MCF 10A (cell line): ENCODE data around the gene LY6G6C. TPM values are rescaled to one million over a fixed set of nuclear protein-coding genes. Genes with fewer than 3 reads are reported as not detected.
A peak's percentile ranks its signal among the peaks of the same experiment; 100 is the strongest.

Source experiments
- BruUV-seq: library from RNA; stranded (reverse); fragments of 400-500 nt; replicated peaks from 2 replicates; lab custom pipeline; 2021; lab: Mats Ljungman, UMichigan
- CTCF ChIA-PET: fragments of 300-600 bp; sonication (Branson Sonifier 250); formaldehyde crosslinking; extraction: SDS; loops from one replicate; lab custom pipeline; 2021; ENCODE audit warnings: antibody characterized with exemption, inconsistent platforms; lab: Yijun Ruan, JAX
- POLR2A ChIA-PET: fragments of 300-600, 350-650 bp; sonication (Branson Sonifier 250); formaldehyde crosslinking; extraction: SDS; loops from one replicate; lab custom pipeline; 2020; ENCODE audit warnings: antibody characterized with exemption, inconsistent platforms; lab: Yijun Ruan, JAX
- DNase-seq: peaks from one replicate; pipeline ENCODE4 v3.0.0-alpha.2; 2018; ENCODE audit not compliant: unreplicated experiment
- H3K27ac Mint-ChIP-seq: one replicate; pipeline ENCODE4 v1.8.0; 2022; ENCODE audit warnings: mild to moderate bottlenecking, low read depth, mixed read lengths; ENCODE audit not compliant: unreplicated experiment
- H3K27me3 Mint-ChIP-seq: one replicate; pipeline ENCODE4 v1.8.0; 2022; ENCODE audit warnings: mixed read lengths; ENCODE audit not compliant: insufficient read depth, unreplicated experiment
- H3K36me3 Mint-ChIP-seq: one replicate; pipeline ENCODE4 v1.8.0; 2022; ENCODE audit warnings: mild to moderate bottlenecking, moderate library complexity, mixed read lengths; ENCODE audit not compliant: insufficient read depth, unreplicated experiment
- H3K4me1 Mint-ChIP-seq: one replicate; pipeline ENCODE4 v1.8.0; 2022; ENCODE audit warnings: mixed read lengths; ENCODE audit not compliant: insufficient read depth, unreplicated experiment
- H3K4me3 Mint-ChIP-seq: one replicate; pipeline ENCODE4 v1.8.0; 2022; ENCODE audit warnings: mild to moderate bottlenecking, moderate library complexity, mixed read lengths; ENCODE audit not compliant: unreplicated experiment
- H3K9me3 Mint-ChIP-seq: one replicate; pipeline ENCODE4 v1.8.0; 2022; ENCODE audit warnings: mixed read lengths; ENCODE audit not compliant: unreplicated experiment
- intact Hi-C: fragments of 100-400 bp; cut with micrococcal nuclease; formaldehyde crosslinking; loops from 2 replicates; pipeline ENCODE4 v1.14.1; 2022
- total RNA-seq: library from RNA; stranded (reverse); gene quantifications from 2 replicates; pipeline ENCODE4 v1.2.3, GENCODE V29; 2022
- TF ChIP-seq, protein P1 (sequence below): fragments of 200-600 bp; IDR thresholded peaks from one replicate; pipeline ENCODE4 v1.8.0; 2022; ENCODE audit warnings: antibody characterized with exemption, mild to moderate bottlenecking; ENCODE audit not compliant: unreplicated experiment

LY6G6C gene
- total RNA-seq, 1 experiment from 2014 or later, result not detected

DNA sequence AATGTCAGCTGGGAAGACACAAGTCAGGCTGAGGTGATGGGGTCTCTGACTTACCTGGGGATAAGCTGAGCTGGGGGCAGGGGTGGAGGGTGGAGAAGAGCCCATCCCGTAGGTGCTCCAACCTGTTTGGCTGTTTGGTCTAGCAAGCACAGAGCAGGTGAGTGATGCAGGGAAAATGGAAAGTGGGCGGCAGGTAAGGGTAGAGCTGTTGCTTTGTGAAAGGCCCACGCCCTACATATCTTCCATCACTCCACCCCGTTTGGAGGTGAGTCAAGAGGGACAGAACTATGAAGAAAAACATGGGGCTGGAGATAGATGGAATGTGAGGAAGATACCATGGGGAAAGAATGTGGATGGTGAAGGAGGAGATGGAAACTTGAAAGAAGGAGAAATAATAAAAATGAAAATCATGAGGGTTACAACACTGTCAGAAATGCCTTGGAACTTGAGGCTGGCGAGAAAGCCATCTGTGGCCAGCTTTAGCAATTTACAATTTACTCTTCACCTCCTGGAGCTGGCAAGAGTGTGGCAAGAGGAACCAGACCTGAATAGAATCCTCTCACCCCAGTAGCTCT is 1.3 kb downstream of the LY6G6C start:
- intact Hi-C loops, result no loop called here
- CTCF ChIA-PET, result interaction anchor here (0.8 to 1.2 kb wide), 3 partner anchors 9 to 232 kb away, joined by 3 read pairs; partner anchors contain the start of gene ABHD16A
- DNase-seq, result no peak

GRCh38 chr6:31719001-31719400 is 2.5 kb downstream of the LY6G6C start:
- Mint-ChIP-seq H3K27ac (no peak overlapping the region), H3K27me3 (no peaks in the 10 kb centered on the region), H3K4me3 (no peak overlapping the region), H3K4me1 (peaks cover 11% of the 10 kb centered on the region), H3K36me3 (no peaks in the 10 kb centered on the region), H3K9me3 (no peaks in the 10 kb centered on the region)
- POLR2A ChIA-PET, result interaction anchor here (2.2 kb wide), 1 partner anchor 16 kb away, joined by 7 read pairs; the partner anchor contains the start of gene ABHD16A
- CTCF ChIA-PET, result interaction anchor here (0.7 kb wide), 1 partner anchor 28 kb away, joined by 3 read pairs; no protein-coding TSS in a partner anchor
- no peak for DNase-seq
- TF ChIP-seq, protein P1, sequence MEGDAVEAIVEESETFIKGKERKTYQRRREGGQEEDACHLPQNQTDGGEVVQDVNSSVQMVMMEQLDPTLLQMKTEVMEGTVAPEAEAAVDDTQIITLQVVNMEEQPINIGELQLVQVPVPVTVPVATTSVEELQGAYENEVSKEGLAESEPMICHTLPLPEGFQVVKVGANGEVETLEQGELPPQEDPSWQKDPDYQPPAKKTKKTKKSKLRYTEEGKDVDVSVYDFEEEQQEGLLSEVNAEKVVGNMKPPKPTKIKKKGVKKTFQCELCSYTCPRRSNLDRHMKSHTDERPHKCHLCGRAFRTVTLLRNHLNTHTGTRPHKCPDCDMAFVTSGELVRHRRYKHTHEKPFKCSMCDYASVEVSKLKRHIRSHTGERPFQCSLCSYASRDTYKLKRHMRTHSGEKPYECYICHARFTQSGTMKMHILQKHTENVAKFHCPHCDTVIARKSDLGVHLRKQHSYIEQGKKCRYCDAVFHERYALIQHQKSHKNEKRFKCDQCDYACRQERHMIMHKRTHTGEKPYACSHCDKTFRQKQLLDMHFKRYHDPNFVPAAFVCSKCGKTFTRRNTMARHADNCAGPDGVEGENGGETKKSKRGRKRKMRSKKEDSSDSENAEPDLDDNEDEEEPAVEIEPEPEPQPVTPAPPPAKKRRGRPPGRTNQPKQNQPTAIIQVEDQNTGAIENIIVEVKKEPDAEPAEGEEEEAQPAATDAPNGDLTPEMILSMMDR, result no peak
- intact Hi-C loops, result no loop called here
- no TSS peak for BruUV-seq

More for the DNA sequence above, 1.3 kb downstream of the LY6G6C start:
- H3K9me3 Mint-ChIP-seq, result no peaks in the 10 kb centered on the region
- no peak overlapping the region for H3K4me3 Mint-ChIP-seq
- TF ChIP-seq, protein P1, result no peak
- H3K4me1 Mint-ChIP-seq, result peaks cover 11% of the 10 kb centered on the region
- H3K27me3 Mint-ChIP-seq, result no peaks in the 10 kb centered on the region
- no peak overlapping the region for H3K27ac Mint-ChIP-seq
- H3K36me3 Mint-ChIP-seq, result no peaks in the 10 kb centered on the region
- POLR2A ChIA-PET, result interaction anchor here (0.7 to 2.2 kb wide), 3 partner anchors 16 to 107 kb away, joined by 3 to 7 read pairs (median 3); partner anchors contain the start of genes ABHD16A and CLIC1
- BruUV-seq, result no TSS peak

DNA sequence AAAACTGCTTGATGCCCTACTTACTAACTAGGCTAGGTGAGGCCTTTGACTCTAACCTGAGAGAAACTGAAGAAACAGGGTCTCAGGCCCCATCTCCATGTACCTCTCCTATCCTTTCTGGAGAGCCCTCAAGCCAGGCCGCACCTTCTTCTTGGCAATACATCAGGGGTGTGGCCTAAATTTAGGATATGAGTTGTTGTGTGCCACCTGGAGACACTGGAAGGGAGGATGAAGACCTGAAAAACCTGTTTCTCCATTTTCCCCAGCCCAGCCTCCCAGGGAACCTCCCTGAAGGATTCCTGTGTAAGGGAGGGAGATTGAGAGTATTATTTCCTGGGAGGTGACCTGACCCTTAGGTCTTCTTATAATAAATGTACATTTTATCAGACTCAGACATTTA is 3.3 kb downstream of the LY6G6C start:
- intact Hi-C loops, result no loop called here
- Mint-ChIP-seq H3K9me3 (no peaks in the 10 kb centered on the region), H3K27me3 (no peaks in the 10 kb centered on the region), H3K4me1 (peaks cover 11% of the 10 kb centered on the region), H3K36me3 (no peaks in the 10 kb centered on the region), H3K4me3 (no peak overlapping the region), H3K27ac (no peak overlapping the region)
- DNase-seq, result no peak
- POLR2A ChIA-PET, result no interaction called here
- TF ChIP-seq, protein P1, result no peak
- no TSS peak for BruUV-seq
- CTCF ChIA-PET, result no interaction called here

DNA sequence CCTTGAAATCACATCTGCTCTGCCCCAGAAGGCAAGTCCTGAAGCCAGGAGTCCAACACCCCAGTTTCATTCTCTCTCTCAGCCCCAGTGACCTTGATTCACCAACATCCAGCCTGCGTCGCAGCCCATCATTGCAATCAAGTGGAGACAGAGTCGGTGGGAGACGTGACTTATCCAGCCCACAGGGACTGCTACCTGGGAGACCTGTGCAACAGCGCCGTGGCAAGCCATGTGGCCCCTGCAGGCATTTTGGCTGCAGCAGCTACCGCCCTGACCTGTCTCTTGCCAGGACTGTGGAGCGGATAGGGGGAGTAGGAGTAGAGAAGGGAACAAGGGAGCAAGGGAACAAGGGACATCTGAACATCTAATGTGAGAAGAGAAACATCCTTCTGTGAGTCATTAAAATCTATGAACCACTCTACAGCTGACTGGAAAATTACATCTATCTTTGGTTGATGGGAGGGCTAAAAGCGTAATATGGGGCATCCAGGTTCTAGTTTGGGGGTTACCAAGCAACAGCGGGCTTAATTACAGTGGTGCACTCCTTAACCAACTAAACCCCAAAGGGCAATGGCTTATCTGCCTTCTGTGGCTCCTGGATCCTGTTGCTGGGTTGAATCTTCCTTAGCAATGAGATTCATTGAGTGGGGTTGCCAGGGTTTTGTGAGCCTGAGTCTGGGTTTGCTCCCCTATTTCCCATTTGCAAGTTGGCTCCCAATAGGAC is 3.9 kb downstream of the LY6G6C start:
- H3K4me3 Mint-ChIP-seq, result no peak overlapping the region

More for the DNA sequence above, 3.9 kb downstream of the LY6G6C start:
- no peak overlapping the region for H3K27ac Mint-ChIP-seq
- BruUV-seq, result no TSS peak
- TF ChIP-seq, protein P1, result no peak
- DNase-seq, result peak; percentile 30
- H3K4me1 Mint-ChIP-seq, result peaks cover 11% of the 10 kb centered on the region
- H3K27me3 Mint-ChIP-seq, result no peaks in the 10 kb centered on the region
- ChIA-PET CTCF (interaction anchor here (0.6 to 1.3 kb wide), 2 partner anchors 10 to 103 kb away, joined by 3 to 5 read pairs; no protein-coding TSS in a partner anchor), POLR2A (no interaction called here)
- H3K36me3 Mint-ChIP-seq, result no peaks in the 10 kb centered on the region
- H3K9me3 Mint-ChIP-seq, result no peaks in the 10 kb centered on the region
- intact Hi-C loops, result no loop called here
